ENCODE results near the gene ADAM8. TPM values are rescaled to one million over a fixed set of nuclear protein-coding genes. Genes with fewer than 3 reads are reported as not detected.

ADAM8 gene
- total and polyA plus RNA-seq, 2 of the 8 experiments (the other 6 are each of a cell fraction or from before 2014, with no cell fraction given), result 4.6 TPM

- H3K4ac ChIP-seq (replicated peaks; ENCODE audit: insufficient read length, low read depth, low read length), result no peak overlapping the region
- H3K56ac ChIP-seq (replicated peaks; ENCODE audit: insufficient read length, low read depth, low read length), result no peak overlapping the region
- H3K79me1 ChIP-seq (ENCODE audit: low read depth, low read length), result no peaks in the 10 kb centered on the region
- no peak overlapping the region for H2BK15ac ChIP-seq (ENCODE audit: low read length)
- no peaks in the 10 kb centered on the region for H3K23me2 ChIP-seq (ENCODE audit: low read depth, low read length)
- H4K8ac ChIP-seq (ENCODE audit: extremely low read depth, insufficient read depth, low read length), result no peak overlapping the region
- H2BK12ac ChIP-seq (ENCODE audit: low read depth, low read length), result no peak overlapping the region
- TF ChIP-seq KDM5A (IDR thresholded peaks at IDR 0.05; ENCODE audit: low read length), result no peak
- TF ChIP-seq BRCA1 (IDR thresholded peaks at IDR 0.05; ENCODE audit: low read depth, low read length), result no peak
- TF ChIP-seq CTCF (IDR thresholded peaks at IDR 0.05; ENCODE audit: control extremely low read depth in 1 of 3, insufficient read depth in 1 of 3, low read depth in 1 of 3, low read length in 3 of 3), result peak in 2 of 3 experiments; percentile 11 to 29; a peak in 3 of 4 replicates
- TF ChIP-seq MAX (IDR thresholded peaks at IDR 0.05), result 0 out of 2 replicates have a peak, but pooled peaks have one; percentile 37
- no peak for TF ChIP-seq BCL11A (IDR thresholded peaks at IDR 0.05; ENCODE audit: low read depth in 2 of 2, low read length in 2 of 2)
- TF ChIP-seq RAD21 (IDR thresholded peaks at IDR 0.05 in 1 of 2, conservative IDR thresholded peaks at IDR 0.05 in 1 of 2; ENCODE audit: low read depth in 2 of 2, low read length in 2 of 2), result peak; percentile 35 to 60; a peak in 3 of 4 replicates
- no peak overlapping the region for H2AK5ac ChIP-seq (ENCODE audit: low read depth, low read length)
- peaks cover 0 to 1% of the 10 kb centered on the region in 2 experiments for H4K20me1 ChIP-seq (replicated peaks in 1 of 2; ENCODE audit: control insufficient read depth in 1 of 2, insufficient read depth in 2 of 2, low read length in 2 of 2)
- no peak overlapping the region for H4K91ac ChIP-seq (replicated peaks; ENCODE audit: insufficient read length, low read length)
- WGBS, 2 experiments (ENCODE audit: extremely low coverage in 1 of 2, insufficient coverage in 1 of 2, insufficient read length in 1 of 2, insufficient replicate concordance in 2 of 2, low coverage in 1 of 2, low lambda C conversion rate in 2 of 2, missing lambda C conversion rate in 1 of 2), result 88% methylated on average over 17 of the region's 22 CpGs; no CpG with 5 or more reads in 1 of the 2 experiments
- no peaks in the 10 kb centered on the region for H3K36me3 ChIP-seq (ENCODE audit: control insufficient read depth in 2 of 4, insufficient read depth in 4 of 4, low read length in 3 of 4)
- CTCF ChIA-PET (ENCODE audit: partially characterized antibody), result interaction anchor here (0.9 to 2.5 kb wide), 4 partner anchors 8 to 123 kb away, joined by 3 to 15 read pairs (median 4); partner anchors contain the start of gene ADAM8
- no peak overlapping the region for H3K14ac ChIP-seq (ENCODE audit: insufficient read length)
- no peak overlapping the region for H2BK20ac ChIP-seq (ENCODE audit: low read length)
- no peak overlapping the region for H3K27ac ChIP-seq (ENCODE audit: low read depth, low read length)
- H3K4me2 ChIP-seq (ENCODE audit: insufficient read depth in 1 of 2, low read depth in 2 of 2, low read length in 2 of 2), result no peak overlapping the region
- H2AFZ ChIP-seq (ENCODE audit: low read length), result 0 out of 2 replicates have a peak overlapping the region, but pooled peaks have one; percentile 45
- H3K27me3 ChIP-seq (replicated peaks in 1 of 4; ENCODE audit: control insufficient read depth in 3 of 4, extremely low read depth in 1 of 4, insufficient read depth in 3 of 4, low read length in 3 of 4), result peaks cover 0 to 7% (median 3%) of the 10 kb centered on the region in 4 experiments; a peak in 5 of 7 replicates
- H2BK5ac ChIP-seq (ENCODE audit: low read depth, low read length), result no peak overlapping the region
- POLR2A ChIA-PET (ENCODE audit: partially characterized antibody), result interaction anchor here (0.6 to 2.6 kb wide), 7 partner anchors 8 to 306 kb away, joined by 3 to 11 read pairs (median 4); no protein-coding TSS in a partner anchor
- no peaks in the 10 kb centered on the region for H3K79me2 ChIP-seq (ENCODE audit: control insufficient read depth in 1 of 2, insufficient read depth in 2 of 2, low read length in 2 of 2)
- H3K4me3 ChIP-seq (ENCODE audit: extremely low read depth in 1 of 4, insufficient read depth in 2 of 4, low read depth in 3 of 4, low read length in 4 of 4), result no peak overlapping the region
- DNase-seq (ENCODE audit: low read depth in 1 of 2, low spot score in 2 of 2) (no peak), FAIRE-seq (no peak)
- no peaks in the 10 kb centered on the region for H3K9me3 ChIP-seq (ENCODE audit: insufficient read depth in 2 of 2, low read depth in 1 of 2, low read length in 1 of 2)
- H2BK120ac ChIP-seq (replicated peaks; ENCODE audit: low read depth, low read length), result no peak overlapping the region
- no peak overlapping the region for H3K9ac ChIP-seq (replicated peaks in 1 of 4; ENCODE audit: extremely low read depth in 1 of 4, low read depth in 3 of 4, low read length in 3 of 4)
- no peak overlapping the region for H4K5ac ChIP-seq (ENCODE audit: insufficient read length, low read depth, low read length)
- H3K18ac ChIP-seq (ENCODE audit: extremely low read depth, low read length), result 0 out of 2 replicates have a peak overlapping the region, but pooled peaks have one; percentile 32
- H3K4me1 ChIP-seq (replicated peaks in 1 of 4; ENCODE audit: control insufficient read depth in 3 of 4, insufficient read depth in 4 of 4, low read length in 3 of 4), result peaks cover 0 to 3% (median 0%) of the 10 kb centered on the region in 4 experiments; a peak in 4 of 7 replicates
- H3K23ac ChIP-seq (ENCODE audit: insufficient read length), result no peak overlapping the region
Measured at GRCh38 chr10:133267829-133268228, 8.8 kb downstream of the ADAM8 start.
